Mucosa of descending colon (tissue), 3 donors: ENCODE measurements around the gene PRSS57. TPM values are rescaled to one million over a fixed set of nuclear protein-coding genes. Genes with fewer than 3 reads are reported as not detected.

Experiments
- ATAC-seq: fragments of 200-7000 bp; cut with Tn5 transposase; one replicate; pipeline ENCODE4 v1.9.1; 2020; ENCODE audit warnings: mild to moderate bottlenecking, moderate library complexity
- DNase-seq, 3 donors: peaks; one replicate each; pipeline ENCODE4 v3.0.0-alpha.2; 2020
- H3K36me3 ChIP-seq: fragments of 200-600 bp; one replicate; pipeline ENCODE4 v1.8.0; 2021; ENCODE audit warnings: low read depth, mild to moderate bottlenecking
- H3K4me1 ChIP-seq: fragments of 200-600 bp; one replicate; pipeline ENCODE4 v1.8.0; 2021; ENCODE audit warnings: low read depth, mild to moderate bottlenecking
- H3K4me3 ChIP-seq: fragments of 200-600 bp; one replicate; pipeline ENCODE4 v1.8.0; 2021; ENCODE audit warnings: mild to moderate bottlenecking
- H3K9me3 ChIP-seq: fragments of 200-600 bp; one replicate; pipeline ENCODE4 v1.8.0; 2021; ENCODE audit warnings: mild to moderate bottlenecking
- intact Hi-C, 2 donors: fragments of 100-400 bp; cut with DNase I in 1 of 2; cut with micrococcal nuclease in 1 of 2; formaldehyde crosslinking; loops; one replicate each; pipeline versions ENCODE4 v1.11.0 to v1.11.1; 2022; cut with DNase I, micrococcal nuclease
- total RNA-seq, 3 donors: library from RNA; stranded (reverse); fragmentation: NEBNext Ultra II Directional in 2 of 3; extraction: Animal tissue kit (Norgen Biotek cat#: 25700) in 2 of 3; gene quantifications; one replicate each; pipeline versions ENCODE4 v1.2.1 to v1.2.4, GENCODE V29; 2021 to 2023
- TF ChIP-seq, protein P1 (sequence below): fragments of 200-600 bp; IDR thresholded peaks from one replicate; pipeline ENCODE4 v1.8.0; 2022; ENCODE audit warnings: antibody characterized with exemption, mild to moderate bottlenecking
- donor health status: DM: no; HTN: no; CAD: no; lungs with moderate emphysema.
- donor health status: DM: no; HTN: no; CAD: no.
- donor health status: DM: no; HTN: yes; CAD: no.

Gene PRSS57
- total RNA-seq, 3 donors from 2014 or later = not detected

DNA sequence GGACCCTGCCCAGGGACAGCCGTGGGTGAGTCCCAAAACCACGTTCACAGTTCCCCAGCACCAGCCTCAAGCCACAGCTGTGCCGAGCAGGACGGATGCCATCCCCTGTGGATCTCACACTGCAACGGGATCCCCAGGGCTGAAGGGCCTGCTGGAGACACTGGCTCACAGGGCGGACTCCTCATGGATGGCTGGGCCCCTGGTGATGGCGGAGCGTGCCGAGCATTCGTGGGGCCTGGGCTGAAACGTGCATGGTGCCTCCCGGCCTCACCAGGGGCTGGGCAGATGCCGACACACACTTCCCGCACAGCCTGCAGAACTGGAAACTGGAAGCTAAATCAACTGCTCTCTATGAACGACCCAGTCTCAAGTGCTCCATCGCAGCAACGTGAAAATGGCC, 41.8 kb downstream of the PRSS57 start:
- Histone ChIP-seq H3K4me3 (no peak overlapping the region), H3K4me1 (peaks cover 7% of the 10 kb centered on the region), H3K36me3 (peaks cover 8% of the 10 kb centered on the region), H3K9me3 (no peaks in the 10 kb centered on the region)
- ATAC-seq = no peak
- intact Hi-C loops = no loop called here
- TF ChIP-seq, protein P1, sequence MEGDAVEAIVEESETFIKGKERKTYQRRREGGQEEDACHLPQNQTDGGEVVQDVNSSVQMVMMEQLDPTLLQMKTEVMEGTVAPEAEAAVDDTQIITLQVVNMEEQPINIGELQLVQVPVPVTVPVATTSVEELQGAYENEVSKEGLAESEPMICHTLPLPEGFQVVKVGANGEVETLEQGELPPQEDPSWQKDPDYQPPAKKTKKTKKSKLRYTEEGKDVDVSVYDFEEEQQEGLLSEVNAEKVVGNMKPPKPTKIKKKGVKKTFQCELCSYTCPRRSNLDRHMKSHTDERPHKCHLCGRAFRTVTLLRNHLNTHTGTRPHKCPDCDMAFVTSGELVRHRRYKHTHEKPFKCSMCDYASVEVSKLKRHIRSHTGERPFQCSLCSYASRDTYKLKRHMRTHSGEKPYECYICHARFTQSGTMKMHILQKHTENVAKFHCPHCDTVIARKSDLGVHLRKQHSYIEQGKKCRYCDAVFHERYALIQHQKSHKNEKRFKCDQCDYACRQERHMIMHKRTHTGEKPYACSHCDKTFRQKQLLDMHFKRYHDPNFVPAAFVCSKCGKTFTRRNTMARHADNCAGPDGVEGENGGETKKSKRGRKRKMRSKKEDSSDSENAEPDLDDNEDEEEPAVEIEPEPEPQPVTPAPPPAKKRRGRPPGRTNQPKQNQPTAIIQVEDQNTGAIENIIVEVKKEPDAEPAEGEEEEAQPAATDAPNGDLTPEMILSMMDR = no peak
- no peak for DNase-seq

DNA sequence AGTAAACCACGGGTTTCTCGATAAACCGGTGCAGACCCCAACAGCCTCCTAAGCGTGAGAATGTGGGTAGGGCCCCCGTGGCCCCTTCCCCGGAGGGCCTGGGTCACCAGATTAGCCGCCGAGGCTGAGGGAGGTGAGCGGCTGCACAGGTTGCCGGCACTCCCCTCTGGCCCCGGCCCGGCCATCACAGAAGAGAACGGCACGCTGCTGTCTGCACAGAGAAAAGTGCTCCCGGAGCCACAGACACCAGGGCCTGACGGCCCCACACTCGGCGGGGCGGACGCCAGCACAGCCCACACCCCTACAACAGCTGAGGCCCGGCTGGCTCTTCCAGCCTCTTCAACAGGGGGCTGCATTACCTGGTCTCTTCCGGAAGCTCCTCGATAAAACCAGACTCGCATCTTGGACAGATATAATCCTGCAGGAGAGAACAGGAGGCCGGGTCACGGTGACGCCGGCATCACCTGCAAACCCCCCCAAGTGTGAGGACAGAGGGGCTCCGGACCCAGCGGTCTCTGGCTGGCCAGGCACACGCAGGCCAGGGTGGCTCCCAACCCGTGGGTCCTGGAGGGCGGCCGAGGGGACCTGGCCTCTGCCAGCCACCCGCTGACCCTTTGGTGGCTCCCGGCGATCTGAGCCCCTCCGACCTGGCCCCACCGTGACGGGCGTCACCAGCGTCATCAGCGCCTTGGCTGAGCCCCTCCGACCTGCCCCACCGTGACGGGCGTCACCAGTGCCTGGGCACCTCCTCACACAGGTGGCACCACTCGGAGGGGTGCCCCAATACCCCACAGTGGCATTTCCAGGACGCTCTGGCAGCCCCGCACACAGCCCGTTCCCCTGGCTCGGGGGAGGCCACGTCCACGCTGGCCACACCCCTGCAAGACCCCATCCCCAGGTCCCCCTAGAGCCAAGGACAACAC, 42.5 kb downstream of the PRSS57 start:
- no peak for DNase-seq
- peaks cover 10% of the 10 kb centered on the region for H3K36me3 ChIP-seq
- no peaks in the 10 kb centered on the region for H3K9me3 ChIP-seq
- TF ChIP-seq, protein P1 = no peak
- H3K4me1 ChIP-seq = peaks cover 4% of the 10 kb centered on the region
- intact Hi-C loops = no loop called here
- ATAC-seq = no peak
- H3K4me3 ChIP-seq = no peak overlapping the region

DNA sequence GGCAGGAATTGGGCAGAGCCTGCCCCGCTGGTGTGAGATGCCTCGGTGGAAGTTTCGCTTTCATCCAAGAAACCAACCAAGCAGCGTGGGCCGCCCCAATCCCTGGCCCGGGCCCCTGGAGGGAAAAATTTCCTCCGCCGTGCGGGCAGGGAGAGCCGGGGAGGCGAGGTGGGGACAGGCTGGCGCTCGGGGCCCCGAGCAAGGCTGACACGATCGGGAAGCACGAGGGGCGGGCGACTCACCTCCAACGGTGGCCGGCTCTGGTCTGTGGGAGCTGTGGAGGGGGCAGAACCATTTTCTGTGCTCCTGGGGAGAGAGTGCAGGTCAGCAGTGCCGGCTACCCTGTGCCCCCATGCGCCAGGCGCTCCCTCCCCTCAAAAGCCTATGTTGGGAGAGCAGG, 43.3 kb downstream of the PRSS57 start:
- ATAC-seq (no peak), DNase-seq (no peak)
- Histone ChIP-seq H3K9me3 (no peaks in the 10 kb centered on the region), H3K4me3 (no peak overlapping the region), H3K4me1 (no peaks in the 10 kb centered on the region), H3K36me3 (peaks cover 11% of the 10 kb centered on the region)
- TF ChIP-seq, protein P1 = no peak
- intact Hi-C loops = no loop called here

DNA sequence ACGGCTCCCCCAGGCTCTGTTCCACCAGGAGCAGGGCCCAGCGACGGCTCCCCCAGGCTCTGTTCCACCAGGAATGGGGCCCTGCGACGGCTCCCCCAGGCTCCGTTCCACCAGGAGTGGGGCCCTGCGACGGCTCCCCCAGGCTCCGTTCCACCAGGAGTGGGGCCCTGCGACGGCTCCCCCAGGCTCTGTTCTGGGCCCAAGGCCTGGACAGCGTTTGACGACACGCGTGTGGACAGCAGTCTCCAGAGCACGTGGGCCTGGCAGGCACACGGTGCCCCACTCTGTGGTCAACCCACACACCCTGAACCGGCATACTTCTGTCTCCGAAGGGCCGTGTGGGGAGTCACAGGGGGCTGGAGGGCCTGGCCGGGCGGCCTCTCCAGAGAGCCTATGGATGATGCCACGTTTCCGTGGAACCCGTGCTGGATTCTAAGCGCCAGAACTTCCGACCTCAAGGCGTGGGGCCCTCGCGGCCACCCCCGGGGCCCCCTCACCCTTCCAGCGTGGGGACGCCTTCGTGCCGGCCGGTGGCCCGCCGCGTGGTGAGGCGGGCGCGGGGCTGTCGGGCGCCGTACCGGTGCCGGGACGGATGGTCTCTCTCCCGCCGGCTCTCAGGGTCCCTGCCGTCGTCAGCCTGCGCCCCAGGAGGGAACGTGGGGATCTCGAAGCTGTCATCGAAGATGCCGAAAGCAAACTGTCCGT, 44.0 kb downstream of the PRSS57 start:
- no peaks in the 10 kb centered on the region for H3K4me1 ChIP-seq
- intact Hi-C loops = no loop called here
- peaks cover 11% of the 10 kb centered on the region for H3K36me3 ChIP-seq

DNA sequence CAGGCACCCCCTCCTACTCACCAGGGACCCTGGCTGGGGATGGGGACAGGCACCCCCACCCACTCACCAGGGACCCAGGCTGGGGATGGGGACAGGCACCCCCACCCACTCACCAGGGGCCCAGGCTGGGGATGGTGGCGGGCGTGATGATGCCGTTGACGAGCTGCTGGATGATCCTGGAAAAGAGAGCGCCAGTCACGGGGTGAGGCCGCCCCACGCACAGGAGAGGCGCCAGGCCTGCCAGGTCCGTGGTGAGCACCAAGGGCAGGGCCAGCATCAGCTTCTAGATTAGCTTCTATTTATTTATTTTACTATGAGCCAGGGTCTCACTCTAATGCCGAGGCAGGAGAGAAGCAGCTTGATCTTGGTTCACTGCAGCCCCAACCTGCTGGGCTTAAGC, 45.1 kb downstream of the PRSS57 start:
- DNase-seq = no peak
- Histone ChIP-seq H3K4me3 (no peak overlapping the region), H3K9me3 (no peaks in the 10 kb centered on the region), H3K36me3 (peaks cover 11% of the 10 kb centered on the region), H3K4me1 (no peaks in the 10 kb centered on the region)
- intact Hi-C loops = no loop called here
- ATAC-seq = no peak
- TF ChIP-seq, protein P1 = no peak

More for the DNA sequence above, 44.0 kb downstream of the PRSS57 start:
- Histone ChIP-seq H3K4me3 (no peak overlapping the region), H3K9me3 (no peaks in the 10 kb centered on the region)
- TF ChIP-seq, protein P1 = no peak
- DNase-seq = no peak
- no peak for ATAC-seq
